Keratinocyte (primary cell): ENCODE measurements around the gene FAM13A.

ENCODE experiments used
- EZH2 ChIP-seq: IDR thresholded peaks from one replicate; pipeline ENCODE4 v1.6.1; 2012; ENCODE audit warnings: inconsistent platforms, mild to moderate bottlenecking, low read length, moderate library complexity
- TF ChIP-seq, protein P1 (sequence below), 3 experiments: IDR thresholded peaks in 1 of 3; conservative IDR thresholded peaks in 1 of 3; optimal IDR thresholded peaks in 1 of 3; 2 replicates in 2 of 3; 3 replicates in 1 of 3; pipeline versions ENCODE3 to v1.5.1; 2011; ENCODE audit warnings: low read length in 3 of 3, mild to moderate bottlenecking in 3 of 3, moderate library complexity in 2 of 3, control low read depth in 1 of 3, inconsistent platforms in 1 of 3; ENCODE audit not compliant: insufficient read depth in 2 of 3; ENCODE audit errors: extremely low read depth in 1 of 3

- TF ChIP-seq, protein P1, sequence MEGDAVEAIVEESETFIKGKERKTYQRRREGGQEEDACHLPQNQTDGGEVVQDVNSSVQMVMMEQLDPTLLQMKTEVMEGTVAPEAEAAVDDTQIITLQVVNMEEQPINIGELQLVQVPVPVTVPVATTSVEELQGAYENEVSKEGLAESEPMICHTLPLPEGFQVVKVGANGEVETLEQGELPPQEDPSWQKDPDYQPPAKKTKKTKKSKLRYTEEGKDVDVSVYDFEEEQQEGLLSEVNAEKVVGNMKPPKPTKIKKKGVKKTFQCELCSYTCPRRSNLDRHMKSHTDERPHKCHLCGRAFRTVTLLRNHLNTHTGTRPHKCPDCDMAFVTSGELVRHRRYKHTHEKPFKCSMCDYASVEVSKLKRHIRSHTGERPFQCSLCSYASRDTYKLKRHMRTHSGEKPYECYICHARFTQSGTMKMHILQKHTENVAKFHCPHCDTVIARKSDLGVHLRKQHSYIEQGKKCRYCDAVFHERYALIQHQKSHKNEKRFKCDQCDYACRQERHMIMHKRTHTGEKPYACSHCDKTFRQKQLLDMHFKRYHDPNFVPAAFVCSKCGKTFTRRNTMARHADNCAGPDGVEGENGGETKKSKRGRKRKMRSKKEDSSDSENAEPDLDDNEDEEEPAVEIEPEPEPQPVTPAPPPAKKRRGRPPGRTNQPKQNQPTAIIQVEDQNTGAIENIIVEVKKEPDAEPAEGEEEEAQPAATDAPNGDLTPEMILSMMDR (optimal IDR thresholded peaks at IDR 0.05 in 1 of 3, IDR thresholded peaks at IDR 0.05 in 1 of 3, conservative IDR thresholded peaks at IDR 0.05 in 1 of 3; ENCODE audit: extremely low read depth in 1 of 3, insufficient read depth in 2 of 3, low read length in 3 of 3): no peak
- TF ChIP-seq EZH2: no peak
Observed at GRCh38 chr4:89049853-89050252, 7.1 kb downstream of the FAM13A start.
